HEK293T (cell line): Measurements from ENCODE around the gene NUAK1.
"Not testable (repeated sequence)": the region's sequence is repeated elsewhere in the genome, so short reads cannot be mapped to it uniquely, and the experiment has no call there.

Experiments
- CTCF ChIA-PET: fragments of 350-600 bp; formaldehyde crosslinking; extraction: SDS; loops from one replicate; lab custom pipeline; 2021; ENCODE audit warnings: antibody characterized with exemption, inconsistent platforms; lab: Yijun Ruan, JAX
- POLR2A ChIA-PET: fragments of 350-600 bp; formaldehyde crosslinking; extraction: SDS; loops from one replicate; lab custom pipeline; 2020; ENCODE audit warnings: antibody characterized with exemption, inconsistent platforms; lab: Yijun Ruan, JAX
- DNase-seq: peaks from one replicate; pipeline ENCODE4 v3.0.0; 2012; ENCODE audit warnings: mixed read lengths; ENCODE audit errors: extremely low spot score
- ARNT ChIP-seq: fragments of 450-650 bp; IDR thresholded peaks from 2 replicates; pipeline ENCODE4 v1.6.1; 2017; ENCODE audit warnings: mild to moderate bottlenecking
- BHLHE40 ChIP-seq: fragments of 450-650 bp; IDR thresholded peaks from 2 replicates; pipeline ENCODE4 v1.6.1; 2016; ENCODE audit warnings: mild to moderate bottlenecking, moderate library complexity, borderline replicate concordance
- CTBP1 ChIP-seq: fragments of 450-650 bp; IDR thresholded peaks from 2 replicates; pipeline ENCODE4 v1.6.1; 2016; ENCODE audit warnings: borderline replicate concordance
- ELF4 ChIP-seq: fragments of 450-650 bp; IDR thresholded peaks from 2 replicates; pipeline ENCODE4 v1.6.1; 2017; ENCODE audit warnings: antibody characterized with exemption
- FOXA1 ChIP-seq: fragments of 450-650 bp; IDR thresholded peaks from 2 replicates; pipeline ENCODE4 v1.6.1; 2016; ENCODE audit warnings: mild to moderate bottlenecking
- FOXK2 ChIP-seq: fragments of 450-650 bp; IDR thresholded peaks from 2 replicates; pipeline ENCODE4 v1.6.1; 2016; ENCODE audit warnings: mild to moderate bottlenecking
- FOXM1 ChIP-seq: fragments of 450-650 bp; IDR thresholded peaks from 2 replicates; pipeline ENCODE4 v1.6.1; 2017; ENCODE audit warnings: mild to moderate bottlenecking, borderline replicate concordance
- HDGF ChIP-seq: fragments of 450-650 bp; IDR thresholded peaks from 2 replicates; pipeline ENCODE4 v1.6.1; 2017; ENCODE audit warnings: antibody characterized with exemption, borderline replicate concordance
- L3MBTL2 ChIP-seq: fragments of 450-650 bp; conservative IDR thresholded peaks from 2 replicates; pipeline ENCODE4 v1.6.1; 2016; ENCODE audit warnings: mild to moderate bottlenecking
- LEF1 ChIP-seq: fragments of 450-650 bp; IDR thresholded peaks from 2 replicates; pipeline ENCODE4 v1.6.1; 2017; ENCODE audit warnings: mild to moderate bottlenecking, borderline replicate concordance
- NFRKB ChIP-seq: fragments of 450-650 bp; IDR thresholded peaks from 2 replicates; pipeline ENCODE4 v1.6.1; 2016; ENCODE audit warnings: mild to moderate bottlenecking, moderate library complexity
- SP1 ChIP-seq: fragments of 450-650 bp; IDR thresholded peaks from 2 replicates; pipeline ENCODE4 v1.6.1; 2017
- SUZ12 ChIP-seq: fragments of 450-650 bp; IDR thresholded peaks from 2 replicates; pipeline ENCODE4 v1.6.1; 2016; ENCODE audit warnings: mild to moderate bottlenecking
- TARDBP ChIP-seq: fragments of 450-650 bp; IDR thresholded peaks from 2 replicates; pipeline ENCODE4 v1.6.1; 2016
- ZNF384 ChIP-seq: fragments of 450-650 bp; IDR thresholded peaks from 2 replicates; pipeline ENCODE4 v1.6.1; 2016
- TF ChIP-seq, protein P1 (sequence below): fragments of 450-650 bp; IDR thresholded peaks from 2 replicates; pipeline ENCODE4 v1.6.1; 2016

Gene NUAK1

DNA sequence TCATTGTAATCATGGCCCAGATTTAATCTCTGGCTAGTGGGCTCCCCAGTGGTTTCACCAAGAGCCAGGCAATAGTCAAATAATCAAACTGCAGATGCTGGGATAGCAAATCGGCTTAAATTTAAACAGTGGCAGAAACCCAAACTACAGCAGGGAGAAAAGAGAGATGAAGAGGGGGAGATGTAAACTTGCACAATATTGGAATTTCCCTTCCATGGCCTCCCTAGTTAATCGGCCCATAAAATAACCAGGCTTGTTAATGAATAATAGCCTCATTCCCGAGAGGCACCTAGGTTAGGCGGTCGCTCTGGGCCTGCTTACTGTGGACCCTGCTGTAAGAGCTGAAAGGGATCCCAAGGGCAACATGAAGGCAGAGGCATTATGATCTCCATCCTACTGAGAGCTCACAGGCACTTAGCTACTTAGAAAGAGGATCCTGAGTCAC, 116.2 kb downstream of the NUAK1 start:
- POLR2A ChIA-PET, result no interaction called here
- CTCF ChIA-PET, result interaction anchor here (0.6 kb wide), 1 partner anchor 954 kb away, joined by 3 read pairs; no protein-coding TSS in a partner anchor

DNA sequence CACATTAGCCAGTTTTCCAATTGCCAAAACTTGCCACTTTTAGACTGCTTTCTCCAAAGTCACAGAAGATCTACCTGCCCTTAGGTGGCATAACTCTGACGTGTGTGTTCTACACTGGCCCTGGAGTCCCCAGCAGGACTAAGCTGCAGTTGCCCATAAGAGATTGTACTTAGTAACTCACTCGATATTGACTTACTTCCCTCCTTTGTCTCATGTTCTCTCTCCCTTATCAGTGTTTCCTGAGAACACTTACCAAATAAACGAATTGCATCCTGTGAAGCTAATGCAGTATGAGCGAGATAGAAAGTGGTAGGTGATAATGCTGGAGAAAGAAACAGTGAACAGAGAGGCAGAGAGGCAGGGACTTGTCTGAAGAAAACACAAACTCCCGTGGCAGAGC, 117.2 kb downstream of the NUAK1 start:
- TF ChIP-seq TARDBP (no peak), L3MBTL2 (no peak), SUZ12 (no peak), FOXK2 (no peak), SP1 (no peak), FOXM1 (no peak), ELF4 (no peak), ZNF384 (no peak), NFRKB (no peak), FOXA1 (no peak), CTBP1 (no peak), BHLHE40 (no peak), LEF1 (no peak)
- TF ChIP-seq, protein P1, sequence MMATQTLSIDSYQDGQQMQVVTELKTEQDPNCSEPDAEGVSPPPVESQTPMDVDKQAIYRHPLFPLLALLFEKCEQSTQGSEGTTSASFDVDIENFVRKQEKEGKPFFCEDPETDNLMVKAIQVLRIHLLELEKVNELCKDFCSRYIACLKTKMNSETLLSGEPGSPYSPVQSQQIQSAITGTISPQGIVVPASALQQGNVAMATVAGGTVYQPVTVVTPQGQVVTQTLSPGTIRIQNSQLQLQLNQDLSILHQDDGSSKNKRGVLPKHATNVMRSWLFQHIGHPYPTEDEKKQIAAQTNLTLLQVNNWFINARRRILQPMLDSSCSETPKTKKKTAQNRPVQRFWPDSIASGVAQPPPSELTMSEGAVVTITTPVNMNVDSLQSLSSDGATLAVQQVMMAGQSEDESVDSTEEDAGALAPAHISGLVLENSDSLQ, result no peak
- POLR2A ChIA-PET, result no interaction called here
- CTCF ChIA-PET, result no interaction called here
- no peak for DNase-seq

More for the DNA sequence above, 116.2 kb downstream of the NUAK1 start:
- TF ChIP-seq LEF1 (no peak), FOXA1 (no peak), TARDBP (no peak), HDGF (no peak), NFRKB (no peak), ZNF384 (no peak), BHLHE40 (no peak), FOXM1 (no peak), FOXK2 (no peak), L3MBTL2 (no peak), SP1 (no peak), ARNT (no peak), CTBP1 (no peak), SUZ12 (no peak), ELF4 (no peak)
- TF ChIP-seq, protein P1, result no peak
- DNase-seq, result no peak

DNA sequence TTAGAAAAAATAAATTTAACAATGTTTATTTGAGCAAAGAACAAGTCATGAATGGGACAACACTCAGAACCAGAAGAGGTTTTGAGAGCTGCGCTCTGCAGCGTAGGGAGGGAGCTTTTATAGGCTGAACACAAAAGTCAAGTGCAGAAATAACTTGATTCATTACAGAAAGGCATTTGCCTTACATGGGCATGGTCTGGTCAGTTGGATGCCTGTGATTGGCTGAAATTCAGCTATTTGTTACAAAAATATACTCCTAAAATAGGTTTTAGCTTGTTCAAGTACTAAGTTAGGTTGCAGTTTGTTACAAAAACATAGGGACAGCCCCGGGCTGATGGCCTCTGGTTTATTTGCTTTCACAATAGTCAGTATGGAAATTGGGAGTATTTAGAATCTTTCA, 118.0 kb downstream of the NUAK1 start:
- TF ChIP-seq SUZ12 (no peak), CTBP1 (no peak), TARDBP (no peak), HDGF (no peak), NFRKB (no peak), FOXA1 (no peak), ARNT (no peak), FOXM1 (no peak)
- ChIA-PET POLR2A (no interaction called here), CTCF (no interaction called here)
- DNase-seq, result no peak

DNA sequence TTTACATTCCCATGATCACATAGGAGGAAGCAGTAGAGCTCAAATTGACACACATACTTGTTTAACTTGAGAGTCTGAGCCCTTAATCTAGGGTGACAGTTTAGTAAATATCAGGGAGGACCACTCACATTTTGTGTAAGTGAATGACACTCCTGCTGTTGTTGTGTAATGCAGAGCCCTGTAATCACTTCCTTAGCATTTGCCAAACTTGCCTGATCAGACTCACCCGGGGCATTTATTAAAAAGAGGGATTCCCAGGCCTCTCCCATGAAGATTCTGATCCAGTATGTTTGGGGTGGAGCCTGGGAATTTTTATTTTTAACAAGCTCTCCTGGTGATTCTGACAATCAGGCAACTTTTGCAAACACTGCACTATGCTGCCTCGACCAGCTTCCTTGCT, 119.6 kb downstream of the NUAK1 start:
- POLR2A ChIA-PET, result no interaction called here
- no peak for DNase-seq
- TF ChIP-seq FOXA1 (no peak), FOXM1 (no peak), ARNT (no peak), BHLHE40 (no peak), ELF4 (no peak), TARDBP (no peak), SUZ12 (no peak), L3MBTL2 (no peak), NFRKB (no peak), FOXK2 (no peak), ZNF384 (no peak), CTBP1 (no peak), LEF1 (no peak), SP1 (no peak)
- TF ChIP-seq, protein P1, result no peak
- CTCF ChIA-PET, result no interaction called here

DNA sequence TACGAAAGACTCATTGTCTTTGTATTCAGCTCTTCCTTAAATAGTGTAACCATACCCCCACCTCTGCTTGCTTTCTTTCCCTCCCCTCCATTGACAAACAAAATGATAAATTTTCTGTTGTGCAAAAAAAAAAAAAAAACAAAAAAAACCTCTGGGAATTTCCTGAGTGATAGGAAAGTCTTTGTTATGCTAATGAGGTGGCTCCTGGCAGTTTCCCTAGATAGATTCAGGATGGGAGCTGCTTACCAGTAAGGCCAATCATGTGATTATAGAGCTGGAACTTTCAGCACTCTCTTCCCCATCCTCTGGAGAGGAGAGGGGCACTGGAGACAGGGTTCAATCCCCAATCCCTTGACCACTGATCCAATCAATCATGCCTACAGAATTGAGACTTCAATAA, 120.5 kb downstream of the NUAK1 start:
- POLR2A ChIA-PET, result no interaction called here
- CTCF ChIA-PET, result no interaction called here
- no peak for DNase-seq
- TF ChIP-seq ZNF384, result no peak
- TF ChIP-seq CTBP1, result no peak
- TF ChIP-seq L3MBTL2, result no peak
- no peak for TF ChIP-seq ARNT
- TF ChIP-seq SUZ12, result no peak
- no peak for TF ChIP-seq HDGF
- no peak for TF ChIP-seq LEF1
- TF ChIP-seq FOXM1, result no peak
- TF ChIP-seq ELF4, result no peak
- no peak for TF ChIP-seq SP1
- no peak for TF ChIP-seq NFRKB
- TF ChIP-seq FOXA1, result no peak
- no peak for TF ChIP-seq TARDBP
- no peak for TF ChIP-seq FOXK2
- no peak for TF ChIP-seq BHLHE40
- TF ChIP-seq, protein P1, result no peak

DNA sequence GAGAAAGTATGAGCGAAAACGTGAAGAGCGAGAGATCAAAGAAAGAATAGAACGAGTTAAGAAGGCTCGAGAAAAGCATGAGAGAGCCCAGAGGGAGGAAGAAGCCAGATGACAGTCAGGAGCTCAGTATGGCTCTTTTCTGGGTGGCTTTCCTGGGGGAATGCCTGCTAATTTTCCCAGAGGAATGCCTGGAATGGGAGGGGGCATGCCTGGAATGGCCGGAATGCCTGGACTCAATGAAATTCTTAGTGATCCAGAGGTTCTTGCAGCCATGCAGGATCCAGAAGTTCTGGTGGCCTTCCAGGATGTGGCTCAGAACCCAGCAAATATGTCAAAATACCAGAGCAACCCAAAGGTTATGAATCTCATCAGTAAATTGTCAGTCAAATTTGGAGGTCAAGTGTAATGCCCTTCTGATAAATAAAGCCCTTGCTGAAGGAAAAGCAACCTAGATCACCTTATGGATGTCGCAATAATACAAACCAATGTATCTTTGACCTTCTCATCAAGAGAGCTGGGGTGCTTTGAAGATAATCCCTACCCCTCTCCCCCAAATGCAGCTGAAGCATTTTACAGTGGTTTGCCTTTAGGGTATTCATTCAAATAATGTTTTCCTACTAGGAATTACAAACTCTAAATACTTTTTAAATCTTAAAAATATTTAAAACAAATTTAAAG, 122.0 kb downstream of the NUAK1 start:
- DNase-seq, CTCF ChIA-PET, POLR2A ChIA-PET: not testable (repeated sequence)
